GM23248 (cell line): Measurements from ENCODE around the gene TBC1D10A.

Source experiments
- EZH2 ChIP-seq: fragments of 200-600 bp; sonication (generic); IDR thresholded peaks from 2 replicates; pipeline ENCODE4 v1.6.1; 2018; ENCODE audit warnings: antibody characterized with exemption, mild to moderate bottlenecking; ENCODE audit not compliant: insufficient read depth, poor library complexity, severe bottlenecking
- EZH2phosphoT487 ChIP-seq: fragments of 200-600 bp; sonication (generic); IDR thresholded peaks from 2 replicates; pipeline ENCODE4 v1.6.1; 2018; ENCODE audit warnings: antibody characterized with exemption, moderate library complexity, mild to moderate bottlenecking, low read depth; ENCODE audit not compliant: insufficient read depth

DNA sequence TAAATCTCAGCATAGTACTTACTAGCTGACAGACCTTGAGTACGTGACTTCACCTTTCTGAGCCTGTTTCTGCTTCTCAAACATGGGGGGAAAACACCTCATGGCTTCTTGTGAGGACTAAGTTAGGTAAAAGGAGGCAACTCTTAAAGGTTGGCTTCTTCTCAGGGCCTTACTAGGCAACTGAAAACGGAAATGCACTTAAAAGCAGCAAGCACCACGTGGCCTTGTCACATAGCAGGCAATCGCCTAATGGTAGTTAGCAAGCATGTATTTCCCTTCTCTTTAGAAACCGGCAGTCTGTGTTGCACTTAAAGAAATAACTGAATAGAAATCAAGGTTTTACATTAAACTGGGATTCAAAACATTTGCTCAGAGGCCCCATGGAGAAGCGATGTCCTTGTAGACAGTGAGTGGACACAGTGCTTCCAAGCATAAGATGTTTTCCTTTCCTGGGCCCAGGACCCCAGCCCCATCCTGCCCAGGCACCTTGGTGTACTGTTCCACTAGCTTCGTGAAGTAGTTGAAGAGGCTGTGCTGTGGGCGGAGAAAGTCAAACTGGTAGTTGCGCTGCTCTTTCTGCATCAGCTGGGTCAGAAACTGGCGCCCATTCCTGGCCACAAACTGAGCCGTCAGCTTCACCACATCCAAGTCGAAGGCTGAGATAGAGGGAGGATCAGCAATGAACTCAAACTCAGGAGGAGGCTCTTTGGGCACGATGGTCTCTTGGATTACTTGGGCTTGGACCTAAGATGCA is 17.9 kb upstream of the TBC1D10A start:
- TF ChIP-seq EZH2phosphoT487: no peak
- no peak for TF ChIP-seq EZH2
